ENCODE data around the gene ADI1. TPM values are rescaled to one million over a fixed set of nuclear protein-coding genes. Genes with fewer than 3 reads are reported as not detected.
A peak's percentile ranks its signal among the peaks of the same experiment; 100 is the strongest.

Gene ADI1
- total and polyA plus RNA-seq, 7 donors: 42.5 to 137 (median 43.7) TPM

DNA sequence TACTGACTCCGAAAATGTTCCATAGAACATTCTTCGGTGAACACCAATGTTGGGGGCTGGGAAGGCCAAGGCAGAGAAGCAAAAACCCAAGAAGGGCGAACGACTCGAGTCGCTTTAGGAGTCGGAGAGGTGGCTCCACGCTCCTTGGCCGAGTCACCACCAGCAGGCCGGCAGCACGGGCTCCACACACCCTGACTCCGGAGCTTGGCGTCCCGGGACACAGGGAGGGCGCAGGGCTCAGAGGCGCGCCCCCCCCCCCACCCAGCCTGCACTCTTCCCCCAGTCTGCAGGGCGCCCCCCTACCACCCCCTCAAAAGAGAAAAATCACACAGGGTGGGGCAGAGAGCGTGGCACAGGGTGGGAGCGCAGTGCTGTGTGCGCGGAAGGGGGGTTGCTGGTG lies 7.5 kb upstream of the ADI1 start:
- Histone ChIP-seq H3K4me1 (peaks cover 5% of the 10 kb centered on the region), H3K36me3 (ENCODE audit: insufficient read depth in 1 of 2, low read depth in 1 of 2) (peaks cover 0 to 3% of the 10 kb centered on the region in 2 donors), H3K9me3 (no peaks in the 10 kb centered on the region), H3K27me3 (ENCODE audit: insufficient read depth in 3 of 3, low read length in 2 of 3) (no peaks in the 10 kb centered on the region), H3K4me3 (no peak overlapping the region), H3K27ac (no peak overlapping the region)
- WGBS, 3 donors: 87 to 90% (median 90%) methylated on average over 20 to 22 of the region's 22 CpGs
- DNase-seq (no peak), ATAC-seq (no peak)
- intact Hi-C loops (cut with DNase I): no loop called here
- TF ChIP-seq, protein P1, sequence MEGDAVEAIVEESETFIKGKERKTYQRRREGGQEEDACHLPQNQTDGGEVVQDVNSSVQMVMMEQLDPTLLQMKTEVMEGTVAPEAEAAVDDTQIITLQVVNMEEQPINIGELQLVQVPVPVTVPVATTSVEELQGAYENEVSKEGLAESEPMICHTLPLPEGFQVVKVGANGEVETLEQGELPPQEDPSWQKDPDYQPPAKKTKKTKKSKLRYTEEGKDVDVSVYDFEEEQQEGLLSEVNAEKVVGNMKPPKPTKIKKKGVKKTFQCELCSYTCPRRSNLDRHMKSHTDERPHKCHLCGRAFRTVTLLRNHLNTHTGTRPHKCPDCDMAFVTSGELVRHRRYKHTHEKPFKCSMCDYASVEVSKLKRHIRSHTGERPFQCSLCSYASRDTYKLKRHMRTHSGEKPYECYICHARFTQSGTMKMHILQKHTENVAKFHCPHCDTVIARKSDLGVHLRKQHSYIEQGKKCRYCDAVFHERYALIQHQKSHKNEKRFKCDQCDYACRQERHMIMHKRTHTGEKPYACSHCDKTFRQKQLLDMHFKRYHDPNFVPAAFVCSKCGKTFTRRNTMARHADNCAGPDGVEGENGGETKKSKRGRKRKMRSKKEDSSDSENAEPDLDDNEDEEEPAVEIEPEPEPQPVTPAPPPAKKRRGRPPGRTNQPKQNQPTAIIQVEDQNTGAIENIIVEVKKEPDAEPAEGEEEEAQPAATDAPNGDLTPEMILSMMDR (IDR thresholded peaks at IDR 0.05): no peak

DNA sequence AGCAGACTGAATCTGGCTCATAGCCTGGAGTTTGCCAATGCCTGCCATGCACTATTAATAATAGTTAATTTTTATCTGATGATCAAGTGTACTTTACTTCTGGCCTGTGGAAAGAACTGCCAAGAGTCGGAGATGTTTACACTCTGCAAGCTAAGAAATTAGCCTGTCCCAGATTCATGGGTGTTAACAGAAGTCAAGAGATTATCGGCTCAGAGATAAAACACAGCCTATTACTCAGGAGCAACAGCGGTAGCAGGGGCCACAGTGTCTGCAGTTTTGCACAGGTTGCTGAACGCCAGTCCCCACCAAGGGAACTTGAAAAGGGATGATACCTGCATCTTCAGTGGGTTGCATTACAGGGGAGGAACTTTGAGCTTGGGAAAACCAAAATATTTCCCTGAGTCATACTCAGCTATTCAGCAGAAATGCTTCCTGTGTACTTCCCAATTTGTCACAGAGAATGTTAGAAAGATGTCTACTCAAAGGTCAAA lies 4.3 kb upstream of the ADI1 start:
- H3K27ac ChIP-seq: no peak overlapping the region
- TF ChIP-seq, protein P1 (IDR thresholded peaks at IDR 0.05): no peak
- no peaks in the 10 kb centered on the region for H3K36me3 ChIP-seq (ENCODE audit: insufficient read depth in 1 of 2, low read depth in 1 of 2)
- intact Hi-C loops (cut with DNase I): no loop called here
- DNase-seq (no peak), ATAC-seq (no peak)
- no peak overlapping the region for H3K4me3 ChIP-seq
- WGBS, 3 donors: 73 to 83% (median 79%) methylated on average over 4 of the region's 4 CpGs
- H3K27me3 ChIP-seq (ENCODE audit: insufficient read depth in 3 of 3, low read length in 2 of 3): no peaks in the 10 kb centered on the region
- H3K4me1 ChIP-seq: peaks cover 20% of the 10 kb centered on the region
- no peaks in the 10 kb centered on the region for H3K9me3 ChIP-seq

GRCh38 chr2:3522961-3523421 lies 3.7 kb upstream of the ADI1 start:
- H3K9me3 ChIP-seq: no peaks in the 10 kb centered on the region
- TF ChIP-seq, protein P1 (IDR thresholded peaks at IDR 0.05): no peak
- H3K27me3 ChIP-seq (ENCODE audit: insufficient read depth in 3 of 3, low read length in 2 of 3): no peaks in the 10 kb centered on the region
- ATAC-seq (no peak), DNase-seq (peak in 1 of 2 donors; percentile 49)
- intact Hi-C loops (cut with DNase I): no loop called here
- H3K36me3 ChIP-seq (ENCODE audit: insufficient read depth in 1 of 2, low read depth in 1 of 2): no peaks in the 10 kb centered on the region
- H3K27ac ChIP-seq: no peak overlapping the region
- H3K4me3 ChIP-seq: no peak overlapping the region
- WGBS, 3 donors: 78 to 89% (median 81%) methylated on average over 13 of the region's 13 CpGs
- peaks cover 21% of the 10 kb centered on the region for H3K4me1 ChIP-seq

GRCh38 chr2:3520591-3520990 lies 1.3 kb upstream of the ADI1 start:
- ATAC-seq: no peak
- 71 to 90% (median 78%) methylated on average over 6 of the region's 6 CpGs for WGBS, 3 donors
- TF ChIP-seq, protein P1 (IDR thresholded peaks at IDR 0.05): no peak
- H3K4me1 ChIP-seq: peaks cover 31% of the 10 kb centered on the region
- H3K9me3 ChIP-seq: no peaks in the 10 kb centered on the region
- H3K36me3 ChIP-seq (ENCODE audit: insufficient read depth in 1 of 2, low read depth in 1 of 2): peaks cover 0 to 9% of the 10 kb centered on the region in 2 donors
- DNase-seq: no peak
- intact Hi-C loops (cut with DNase I): no loop called here
- H3K4me3 ChIP-seq: peak overlapping the region; percentile 92
- no peaks in the 10 kb centered on the region for H3K27me3 ChIP-seq (ENCODE audit: insufficient read depth in 3 of 3, low read length in 2 of 3)
- no peak overlapping the region for H3K27ac ChIP-seq

Data from psoas muscle (tissue), 8 donors.